ENCODE data around the gene PCBP3. TPM values are rescaled to one million over a fixed set of nuclear protein-coding genes. Genes with fewer than 3 reads are reported as not detected.
"Not testable (repeated sequence)": the region's sequence is repeated elsewhere in the genome, so short reads cannot be mapped to it uniquely, and the experiment has no call there.

The PCBP3 gene
- polyA plus RNA-seq, 1 donor from 2014 or later = 1.7 TPM

GRCh38 chr21:45620201-45620923 is 23.2 kb upstream of the PCBP3 start:
- no peak overlapping the region for H3K27ac ChIP-seq (ENCODE audit: low read length)
- H3K27me3 ChIP-seq (ENCODE audit: insufficient read depth, low read depth, low read length) = no peaks in the 10 kb centered on the region
- no peaks in the 10 kb centered on the region for H3K9me2 ChIP-seq (ENCODE audit: insufficient read depth, low read length)
- no peak overlapping the region for H3K9ac ChIP-seq (ENCODE audit: low read length)
- no peak overlapping the region for H2AFZ ChIP-seq (ENCODE audit: low read depth, low read length)
- no peaks in the 10 kb centered on the region for H3K36me3 ChIP-seq (ENCODE audit: insufficient read depth, low read length)
- no peaks in the 10 kb centered on the region for H3K79me2 ChIP-seq (replicated peaks; ENCODE audit: insufficient read depth, low read length)
- H4K20me1 ChIP-seq (ENCODE audit: insufficient read depth) = no peaks in the 10 kb centered on the region
- TF ChIP-seq RAD21 (conservative IDR thresholded peaks at IDR 0.05) (no peak), TAF1 (IDR thresholded peaks at IDR 0.05; ENCODE audit: low read depth) (no peak), REST (IDR thresholded peaks at IDR 0.05; ENCODE audit: borderline replicate concordance) (no peak), SMC3 (conservative IDR thresholded peaks at IDR 0.05; ENCODE audit: poor library complexity) (no peak), CTCF (IDR thresholded peaks at IDR 0.05; ENCODE audit: poor library complexity, severe bottlenecking) (no peak), MXI1 (conservative IDR thresholded peaks at IDR 0.05; ENCODE audit: poor library complexity, severe bottlenecking) (no peak), EP300 (conservative IDR thresholded peaks at IDR 0.05; ENCODE audit: poor library complexity, severe bottlenecking) (no peak), EZH2 (IDR thresholded peaks at IDR 0.05; ENCODE audit: borderline replicate concordance, insufficient read depth, low read length, poor library complexity, severe bottlenecking) (no peak), POLR2AphosphoS5 (IDR thresholded peaks at IDR 0.05) (no peak)
- no peak overlapping the region for H3K4me3 ChIP-seq (ENCODE audit: low read length)
- no peaks in the 10 kb centered on the region for H3K9me3 ChIP-seq (ENCODE audit: low read length)
- H3F3A ChIP-seq (ENCODE audit: insufficient read depth, low read length, poor library complexity, severe bottlenecking) = no peaks in the 10 kb centered on the region
- H3K4me2 ChIP-seq (ENCODE audit: low read length) = no peak overlapping the region

DNA sequence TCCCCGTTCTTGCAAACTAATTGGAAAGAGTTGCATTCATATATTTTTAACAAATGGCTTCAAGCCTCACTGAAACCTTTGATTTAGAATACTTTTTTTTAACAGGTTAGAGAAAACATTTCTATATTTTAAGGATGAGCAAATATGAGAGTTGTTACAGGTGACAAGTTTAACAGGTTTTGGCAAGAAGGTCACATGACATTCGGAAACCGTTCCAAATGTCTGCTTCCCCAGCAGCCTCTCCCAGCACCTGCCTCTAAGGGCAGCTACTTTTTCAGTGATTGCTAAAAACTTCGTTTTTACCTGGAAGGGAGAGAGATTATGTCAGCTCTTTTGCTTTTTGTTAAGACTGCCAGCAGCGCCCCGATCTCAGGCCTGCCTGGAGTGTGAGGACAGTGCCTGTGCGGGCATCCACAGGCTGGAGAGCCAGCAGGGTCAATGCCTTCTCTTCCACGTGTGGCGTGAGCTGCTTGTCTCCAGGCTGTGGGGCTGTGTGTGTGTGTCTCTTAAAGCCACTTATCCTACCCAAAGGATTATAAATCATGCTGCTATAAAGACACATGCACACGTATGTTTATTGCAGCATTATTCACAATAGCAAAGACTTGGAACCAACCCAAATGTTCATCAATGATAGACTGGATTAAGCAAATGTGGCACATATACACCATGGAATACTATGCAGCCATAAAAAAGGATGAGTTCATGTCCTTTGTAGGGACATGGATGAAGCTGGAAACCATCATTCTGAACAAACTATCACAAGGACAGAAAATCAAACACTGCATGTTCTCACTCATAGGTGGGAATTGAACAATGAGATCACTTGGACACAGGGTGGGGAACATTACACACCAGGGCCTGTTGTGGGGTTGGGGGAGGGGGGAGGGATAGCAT is 21.8 kb upstream of the PCBP3 start:
- not testable (repeated sequence) for H3K9ac ChIP-seq (ENCODE audit: low read length); H3K27me3 ChIP-seq (ENCODE audit: insufficient read depth, low read depth, low read length); H3F3A ChIP-seq (ENCODE audit: insufficient read depth, low read length, poor library complexity, severe bottlenecking); H3K27ac ChIP-seq (ENCODE audit: low read length); H4K20me1 ChIP-seq (ENCODE audit: insufficient read depth); H3K4me3 ChIP-seq (ENCODE audit: low read length); H3K9me2 ChIP-seq (ENCODE audit: insufficient read depth, low read length); H3K9me3 ChIP-seq (ENCODE audit: low read length); H3K79me2 ChIP-seq (replicated peaks; ENCODE audit: insufficient read depth, low read length); H3K4me2 ChIP-seq (ENCODE audit: low read length); H3K36me3 ChIP-seq (ENCODE audit: insufficient read depth, low read length); H2AFZ ChIP-seq (ENCODE audit: low read depth, low read length)

Measured in neural cell (in vitro differentiated cells).